ENCODE data around the gene SPATA13.
A peak's percentile ranks its signal among the peaks of the same experiment; 100 is the strongest.

Gene SPATA13

DNA sequence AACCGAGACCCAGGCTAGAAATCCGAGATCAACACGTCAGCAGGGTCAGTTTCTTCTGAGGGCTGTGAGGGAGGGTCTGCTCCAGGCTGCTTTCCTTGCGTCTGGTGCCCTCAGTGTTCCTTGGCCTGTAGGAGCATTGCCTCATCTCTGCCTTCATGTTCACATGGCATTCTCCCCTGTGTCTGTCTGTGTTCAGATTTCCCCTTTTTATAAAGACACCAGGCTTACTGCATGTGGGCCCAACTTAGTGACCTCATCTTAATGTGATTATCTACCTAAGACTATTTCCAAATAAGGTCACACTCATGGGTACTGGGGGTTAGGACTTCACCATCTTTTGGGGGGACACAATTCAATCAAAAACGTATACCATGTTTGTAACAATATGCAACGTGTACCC lies 91.6 kb downstream of the SPATA13 start:
- no peak for DNase-seq (ENCODE audit: low read depth, low spot score)

DNA sequence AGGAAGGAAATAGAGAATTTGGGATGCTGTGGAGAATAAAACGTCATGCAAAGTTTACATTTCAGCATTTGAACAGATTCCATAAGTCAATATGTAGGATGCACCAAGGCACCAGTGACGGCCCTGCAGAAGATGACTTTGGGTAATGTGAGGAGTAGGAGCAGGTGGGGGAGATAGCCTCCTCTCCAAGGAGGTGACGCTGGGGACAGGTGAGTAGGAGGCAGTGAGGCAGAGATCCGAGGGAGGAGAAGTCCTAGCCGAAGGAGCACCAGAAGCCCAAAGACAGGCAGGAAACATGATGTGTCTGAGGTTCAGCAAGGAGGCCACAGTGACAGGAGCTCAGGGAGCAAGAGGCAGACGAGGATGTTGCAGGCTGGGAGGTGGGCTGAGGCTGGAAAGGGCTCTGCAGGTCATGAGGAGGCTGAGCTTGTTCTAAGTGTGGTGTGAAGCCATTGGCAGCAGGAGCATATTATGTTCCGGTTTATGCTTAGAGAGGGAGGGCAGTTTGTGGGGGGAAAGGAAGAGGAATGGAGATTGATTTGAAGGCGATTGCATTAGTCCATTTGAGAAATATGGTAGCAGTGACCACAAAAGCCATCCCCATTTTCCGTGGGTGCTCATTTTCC lies 93.1 kb downstream of the SPATA13 start:
- no peak for DNase-seq (ENCODE audit: low read depth, low spot score)

DNA sequence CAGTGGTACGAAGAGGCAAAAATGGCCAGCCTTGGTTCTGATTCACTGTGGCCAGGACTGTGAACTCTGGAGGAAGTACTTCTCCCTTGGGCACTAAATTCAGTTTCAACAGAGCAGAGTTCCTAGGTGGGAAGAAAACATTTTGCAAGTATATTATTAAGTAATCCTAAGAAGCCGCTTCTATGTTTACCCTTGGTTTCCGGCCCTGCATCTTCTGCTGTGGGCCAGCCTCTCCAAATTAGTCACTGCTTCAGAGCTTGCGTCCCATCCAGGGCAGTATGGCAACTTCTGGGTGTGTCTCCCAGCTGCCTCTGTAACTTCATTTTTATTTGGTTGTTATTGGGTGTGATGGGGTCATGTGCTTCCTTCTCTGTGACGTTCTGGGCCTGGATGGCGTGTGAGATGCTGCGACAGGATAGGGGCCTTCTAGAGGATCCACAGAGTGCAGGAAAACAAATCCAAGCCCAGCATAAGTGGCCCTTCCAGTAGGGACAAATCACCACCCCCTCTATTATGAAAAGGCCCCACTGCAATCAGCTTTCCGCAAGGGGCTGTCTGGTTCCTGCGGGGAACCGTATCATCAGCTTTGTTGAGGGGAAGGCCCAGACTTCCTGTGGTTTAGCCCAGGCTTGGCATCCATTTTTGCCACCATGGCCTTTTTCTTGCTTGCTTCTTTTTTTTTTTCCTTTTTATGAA lies 93.8 kb downstream of the SPATA13 start:
- DNase-seq (ENCODE audit: low read depth, low spot score) = no peak

DNA sequence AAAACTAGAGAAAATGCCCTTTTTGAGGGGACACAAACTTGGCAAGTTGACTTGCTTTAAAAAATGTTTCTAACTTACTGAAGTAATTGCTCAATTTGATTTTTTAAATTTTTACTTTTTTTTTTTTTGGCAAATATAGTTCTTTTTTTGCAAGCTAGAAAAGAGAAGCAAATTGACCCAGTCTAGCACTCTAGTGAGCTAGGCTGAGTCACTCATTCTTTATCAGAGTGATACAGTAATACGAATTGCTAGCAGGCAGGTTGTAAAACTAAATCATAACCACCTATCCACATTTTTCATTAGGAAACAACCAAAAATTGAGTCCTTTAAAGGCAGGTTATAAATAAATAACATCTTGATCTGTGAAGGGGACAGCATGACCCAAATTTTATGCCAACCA lies 97.0 kb downstream of the SPATA13 start:
- DNase-seq (ENCODE audit: low read depth, low spot score) = no peak

DNA sequence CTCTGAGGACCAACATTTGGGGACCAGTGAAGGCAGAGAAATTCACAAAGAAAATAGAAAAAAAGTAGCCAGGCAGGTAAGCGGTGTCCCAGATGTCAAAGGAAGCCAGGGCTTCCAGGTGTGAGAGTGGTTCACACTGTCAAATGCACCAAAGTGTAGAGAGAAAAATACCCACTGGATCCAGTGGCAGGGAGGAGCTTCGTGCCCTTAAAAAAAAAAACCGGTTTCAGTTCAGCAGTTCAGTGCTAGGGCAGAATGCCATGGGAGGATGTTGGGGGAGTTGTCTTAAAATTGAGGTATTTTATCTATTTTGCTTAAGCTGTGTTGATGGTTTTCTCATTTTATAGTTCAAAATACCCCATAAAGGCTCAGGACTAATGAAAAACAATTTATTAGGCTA lies 101.0 kb downstream of the SPATA13 start:
- DNase-seq (ENCODE audit: low read depth, low spot score) = no peak

DNA sequence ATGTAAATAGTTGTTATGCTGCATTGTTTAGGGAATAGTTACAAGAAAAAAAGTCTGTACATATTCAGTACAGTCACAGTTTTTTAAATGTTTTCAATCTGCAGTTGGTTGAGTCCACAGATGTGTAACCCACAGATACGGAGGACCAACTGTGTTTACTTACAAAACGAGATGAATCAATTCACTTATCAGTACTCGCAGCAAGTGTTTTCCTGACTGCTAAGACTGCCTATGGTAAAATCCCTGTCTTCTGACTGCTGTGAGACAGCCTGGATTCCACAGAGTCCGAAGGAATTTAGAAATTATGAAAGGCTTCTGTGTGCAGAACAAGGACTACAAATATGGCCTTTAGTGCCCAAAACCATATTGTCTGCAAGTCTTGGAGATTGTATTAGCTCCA lies 103.1 kb downstream of the SPATA13 start:
- DNase-seq (ENCODE audit: low read depth, low spot score) = no peak

DNA sequence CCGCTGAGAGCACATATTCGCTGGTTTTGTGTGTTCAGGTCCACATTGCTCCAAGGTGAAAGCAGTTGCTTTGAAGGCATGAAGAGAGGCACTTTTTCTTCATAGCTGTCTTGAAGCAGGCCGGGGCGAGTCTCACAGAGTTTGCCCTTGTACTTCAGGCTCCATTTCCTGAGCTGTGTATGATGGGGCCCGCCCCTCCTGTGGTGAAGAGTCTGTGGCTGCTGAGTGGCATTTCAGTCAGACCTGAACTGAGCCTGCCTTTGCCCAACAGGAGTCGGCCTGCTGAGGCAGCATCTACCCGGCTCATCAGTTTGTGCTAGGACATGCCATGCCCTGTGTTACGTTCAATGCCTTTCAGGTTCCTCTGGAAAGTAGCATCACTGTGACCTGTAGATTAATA lies 104.5 kb downstream of the SPATA13 start:
- peak; percentile 35 for DNase-seq (ENCODE audit: low read depth, low spot score)

DNA sequence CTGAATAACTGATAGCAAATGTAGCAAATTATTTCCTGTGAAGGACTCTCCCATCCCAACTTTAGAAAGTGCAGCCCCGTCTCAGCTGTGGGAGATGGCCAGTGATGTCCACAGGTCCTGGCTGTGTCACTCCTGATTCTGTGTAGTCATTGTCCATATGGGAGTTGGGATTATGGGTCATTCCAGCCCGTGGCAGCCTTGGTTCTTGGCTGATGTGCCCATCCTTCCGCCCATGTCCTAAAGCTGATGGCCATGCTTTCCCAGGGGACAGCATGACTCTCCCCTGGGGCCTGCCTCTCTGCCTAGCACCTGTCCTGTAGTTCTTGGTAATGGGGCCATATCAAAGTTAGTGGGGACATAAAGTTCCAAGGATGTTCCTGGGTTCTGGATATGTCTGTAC lies 104.9 kb downstream of the SPATA13 start:
- DNase-seq (ENCODE audit: low read depth, low spot score) = no peak

DNA sequence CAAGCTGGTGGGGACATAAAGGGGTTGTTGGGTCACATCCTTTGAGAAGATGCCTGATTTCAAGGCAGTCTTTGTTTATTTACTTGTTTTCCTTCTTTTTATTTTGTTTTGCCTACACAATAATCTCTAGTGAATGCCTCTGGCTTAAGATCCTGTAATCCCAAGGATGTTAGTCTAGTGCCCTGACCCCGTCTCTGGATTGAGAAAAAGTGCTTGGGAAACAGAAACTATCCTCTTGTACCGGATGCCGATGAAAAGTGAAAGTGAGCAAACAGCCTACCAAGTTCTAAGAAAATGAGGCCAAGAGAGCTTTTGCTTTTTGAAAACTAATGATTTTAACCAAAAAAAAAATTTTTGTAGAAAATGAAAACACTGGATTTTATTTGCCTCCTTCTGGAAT lies 106.8 kb downstream of the SPATA13 start:
- no peak for DNase-seq (ENCODE audit: low read depth, low spot score)

DNA sequence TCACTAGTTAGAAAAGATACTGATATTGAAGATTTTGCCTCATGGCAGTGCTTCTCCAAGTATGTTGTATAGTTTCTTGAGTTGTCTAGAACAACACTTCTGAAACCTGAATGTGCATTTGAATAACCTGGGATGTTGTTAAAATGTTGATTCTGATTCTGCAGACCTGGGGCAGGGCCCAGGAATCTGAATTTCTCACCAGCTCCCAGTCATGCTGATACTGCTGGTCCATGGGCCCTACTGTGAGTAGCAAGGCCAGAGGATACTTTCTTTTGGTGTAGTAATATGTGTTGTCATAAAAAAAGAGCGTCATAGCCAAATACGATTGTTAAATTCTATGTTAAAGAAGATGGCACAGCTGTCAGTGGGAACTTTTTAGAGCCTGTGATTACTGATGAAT lies 107.3 kb downstream of the SPATA13 start:
- no peak for DNase-seq (ENCODE audit: low read depth, low spot score)

DNA sequence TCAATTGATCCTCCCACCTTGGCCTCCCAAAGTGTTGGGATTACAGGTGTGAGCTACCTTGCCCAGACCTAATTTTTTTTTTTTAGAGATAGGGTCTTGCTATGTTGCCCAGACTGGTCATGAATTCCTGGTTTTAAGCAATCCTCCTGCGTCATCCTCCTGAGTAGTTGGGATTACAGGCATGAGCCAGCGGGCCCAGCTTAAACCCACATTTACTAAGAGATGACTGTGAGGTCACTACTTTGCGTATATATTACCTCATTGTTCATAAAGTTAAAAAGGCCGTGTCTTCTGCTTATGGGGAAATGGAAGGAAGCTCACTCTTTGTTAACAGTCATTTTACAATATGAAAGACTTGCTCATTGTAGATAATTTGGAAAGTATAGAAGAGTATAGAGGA lies 109.3 kb downstream of the SPATA13 start:
- no peak for DNase-seq (ENCODE audit: low read depth, low spot score)

DNA sequence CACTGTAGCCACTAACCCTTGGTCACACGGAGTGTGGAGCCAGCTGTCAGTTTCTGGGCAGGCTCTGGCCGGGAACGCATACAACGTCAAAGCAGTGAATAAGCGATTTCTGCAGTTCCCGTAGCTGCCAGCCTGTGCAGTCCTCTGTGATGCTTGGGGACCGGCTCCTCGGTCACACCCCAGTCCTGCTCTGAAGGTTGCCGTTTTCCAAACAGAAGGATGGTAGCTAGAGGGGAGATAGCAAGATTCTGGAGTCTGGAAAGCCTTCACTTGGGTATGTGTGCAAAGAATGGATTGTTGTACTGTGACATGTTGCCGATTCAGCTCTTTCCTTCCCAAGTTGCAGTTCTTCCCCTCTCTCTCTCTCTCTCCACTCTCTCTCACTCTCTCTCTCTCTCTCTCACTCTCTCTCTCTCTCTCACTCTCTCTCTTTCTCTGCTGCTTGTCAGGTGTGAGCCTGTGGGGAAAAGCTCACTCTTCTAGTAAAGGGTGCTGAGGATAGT lies 110.2 kb downstream of the SPATA13 start:
- no peak for DNase-seq (ENCODE audit: low read depth, low spot score)

DNA sequence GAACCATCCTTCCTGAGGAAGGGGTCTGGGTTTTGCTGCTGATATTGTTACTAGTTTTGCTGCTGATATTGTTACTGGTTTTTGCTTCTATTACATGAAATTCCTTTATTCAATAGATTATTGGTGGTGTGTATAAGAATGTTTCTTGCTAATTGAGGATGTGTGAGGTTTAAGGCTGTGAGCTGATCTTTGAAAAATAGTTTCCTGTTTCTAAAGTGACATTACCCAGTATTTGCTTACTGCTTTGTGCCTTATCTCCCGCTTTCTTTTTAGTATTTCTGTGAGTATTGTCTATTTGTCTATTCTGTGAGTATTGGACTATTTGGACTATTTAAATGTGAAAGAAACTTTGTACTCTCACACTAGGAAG lies 110.7 kb downstream of the SPATA13 start:
- no peak for DNase-seq (ENCODE audit: low read depth, low spot score)

DNA sequence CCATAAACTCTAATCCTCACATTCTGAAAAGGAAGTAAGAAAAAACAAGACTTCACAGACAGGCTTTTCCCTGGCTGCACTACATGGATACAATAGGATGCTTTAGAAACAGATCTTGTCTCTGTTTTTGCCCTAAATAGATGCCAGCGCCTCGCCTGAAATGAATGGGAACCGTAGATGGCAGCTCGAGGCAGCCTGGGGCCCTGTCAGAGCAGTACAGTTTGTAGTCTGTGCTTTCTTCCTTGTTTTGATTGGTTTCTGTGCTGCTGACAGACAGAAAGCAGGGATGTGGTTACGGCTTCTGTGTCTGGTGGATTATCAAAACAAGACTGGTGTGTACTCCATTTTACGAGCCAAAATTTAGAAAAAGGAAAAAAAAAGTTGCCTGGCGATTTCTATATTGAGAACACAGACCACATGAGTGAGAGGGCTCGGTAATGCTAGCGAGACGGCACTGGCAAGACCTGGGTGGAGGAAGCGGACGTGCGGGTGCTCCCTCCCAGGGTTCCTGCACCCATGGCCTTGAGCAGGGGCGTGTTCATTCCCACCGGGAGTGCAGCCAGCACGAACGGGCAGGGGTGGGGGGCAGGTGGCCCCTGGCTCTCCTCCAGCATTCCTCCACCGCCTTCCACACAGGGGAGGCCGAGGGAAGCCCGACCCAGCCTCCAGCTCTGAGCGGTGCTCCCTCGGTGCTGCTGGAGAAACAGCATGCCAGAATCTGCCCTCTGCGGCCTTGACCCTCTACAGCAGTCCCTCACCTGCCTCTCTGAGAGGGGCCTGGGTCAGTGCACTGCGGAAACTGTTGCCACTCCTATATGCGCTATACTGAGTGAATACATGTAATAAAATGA lies 111.3 kb downstream of the SPATA13 start:
- no peak for DNase-seq (ENCODE audit: low read depth, low spot score)

DNA sequence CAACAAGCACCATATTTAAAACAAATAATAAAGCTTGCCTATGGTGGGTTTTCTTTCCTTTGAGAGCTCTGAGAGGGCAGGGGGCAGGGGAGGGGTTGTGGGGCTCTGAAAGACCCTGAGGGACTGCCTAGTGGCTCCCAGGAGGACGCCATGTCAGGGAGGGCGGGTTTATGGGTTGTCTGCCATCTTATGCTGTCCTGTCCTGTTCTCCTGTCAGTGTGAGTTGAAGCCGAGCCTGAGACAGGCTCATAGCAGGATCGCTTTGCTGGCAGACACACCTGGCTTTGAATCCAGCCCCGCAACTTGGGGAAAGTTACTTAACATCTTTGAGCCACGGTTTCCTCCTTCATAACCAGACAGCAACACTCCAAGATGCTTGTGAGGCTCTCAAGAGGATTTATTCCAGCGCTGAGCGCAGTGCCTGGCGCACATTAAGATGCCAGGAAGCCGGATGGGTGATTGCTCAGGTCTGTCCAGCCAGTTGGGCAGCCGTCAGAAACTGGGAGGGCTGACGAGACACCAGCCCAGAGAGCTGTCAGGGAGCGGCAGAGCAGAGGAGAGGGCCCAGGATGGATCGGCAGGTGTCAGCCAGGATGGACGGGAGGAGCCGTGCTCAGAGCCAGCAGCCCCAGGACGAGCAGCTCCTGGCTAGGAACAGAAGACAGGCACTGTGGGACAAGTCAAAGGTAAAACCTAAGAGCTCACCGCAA lies 112.1 kb downstream of the SPATA13 start:
- no peak for DNase-seq (ENCODE audit: low read depth, low spot score)

DNA sequence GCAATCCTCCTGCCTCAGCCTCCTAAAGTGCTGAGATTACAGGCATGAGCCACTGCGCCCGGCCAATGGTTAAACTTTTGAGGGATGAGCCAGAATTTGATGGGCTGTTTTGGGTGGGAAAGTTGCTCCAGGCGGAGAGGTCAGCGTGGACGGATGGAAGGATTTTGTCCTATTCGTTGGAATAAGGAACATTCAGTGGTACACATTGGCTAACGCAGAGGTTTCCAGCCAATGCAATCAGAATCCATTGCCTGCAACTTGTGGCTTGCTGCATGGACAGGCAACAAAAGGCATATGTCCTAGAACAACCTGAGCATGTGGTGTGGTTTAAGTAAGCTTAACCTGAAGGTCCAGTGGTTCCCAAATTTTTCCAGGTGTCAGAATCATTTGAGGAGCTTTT lies 113.4 kb downstream of the SPATA13 start:
- no peak for DNase-seq (ENCODE audit: low read depth, low spot score)

DNA sequence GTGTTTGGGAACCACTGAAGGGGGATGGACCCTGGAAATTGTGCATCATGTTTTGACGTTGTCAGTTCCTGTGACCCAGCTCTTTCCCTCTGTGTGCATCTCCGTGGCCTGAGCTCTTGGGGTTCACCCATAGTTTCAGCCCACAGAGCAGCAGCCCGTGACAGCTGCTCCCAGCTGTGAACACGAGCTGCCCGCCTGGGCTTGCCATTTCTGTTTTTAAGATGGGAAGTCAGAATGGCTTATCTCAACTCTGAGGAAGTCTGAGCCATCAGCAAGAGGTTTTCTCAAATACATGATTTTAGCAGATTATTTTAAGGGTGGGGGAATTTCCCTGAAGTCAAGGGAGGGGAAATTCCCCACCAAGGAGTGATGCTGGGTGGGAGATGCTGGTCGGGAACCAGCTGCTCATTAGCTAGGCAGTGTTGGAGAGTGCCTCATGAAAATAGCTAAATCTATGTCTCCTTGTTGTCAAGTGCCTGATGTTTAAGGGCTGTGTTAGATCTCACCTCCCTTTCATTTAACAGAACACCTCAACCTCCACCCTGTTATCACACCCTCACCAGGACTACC lies 114.0 kb downstream of the SPATA13 start:
- DNase-seq (ENCODE audit: low read depth, low spot score) = peak; percentile 29

DNA sequence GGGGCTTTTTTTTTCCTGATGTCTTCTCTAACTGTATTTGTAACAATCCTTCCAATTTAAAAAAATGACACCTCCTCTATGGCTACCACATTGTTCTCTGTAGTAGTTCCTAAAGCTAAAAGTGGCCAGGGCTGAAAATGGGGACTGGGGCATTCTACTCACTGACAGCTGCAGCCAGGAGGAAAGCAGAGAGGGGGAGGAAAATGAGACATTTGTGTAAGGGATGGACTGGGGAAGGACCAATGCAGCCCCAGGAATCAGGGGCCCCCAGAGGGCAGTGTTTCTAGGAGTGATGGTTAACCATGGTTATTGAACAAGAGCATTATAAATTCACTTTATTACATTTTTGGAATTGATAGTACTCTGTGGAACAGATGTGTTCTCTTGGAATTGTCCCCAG lies 114.5 kb downstream of the SPATA13 start:
- DNase-seq (ENCODE audit: low read depth, low spot score) = no peak

DNA sequence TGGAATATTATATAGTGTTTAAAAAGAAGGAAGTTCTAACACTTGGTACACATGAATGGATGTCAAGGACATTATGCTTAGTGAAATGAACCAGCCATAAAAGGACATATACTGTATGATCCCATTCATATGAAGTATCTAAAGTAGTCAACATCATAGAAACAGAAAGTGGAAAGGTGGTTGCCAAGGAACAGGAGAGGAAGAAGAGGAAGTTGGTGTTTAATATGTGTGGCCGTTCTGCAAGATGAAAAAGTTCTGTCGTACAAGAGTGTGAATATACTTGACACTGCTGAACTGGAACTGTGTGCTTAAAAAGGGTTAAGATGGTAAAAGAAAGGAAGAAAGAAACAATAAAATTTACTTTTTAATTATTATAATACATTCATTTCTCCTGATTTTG lies 115.8 kb downstream of the SPATA13 start:
- no peak for DNase-seq (ENCODE audit: low read depth, low spot score)

DNA sequence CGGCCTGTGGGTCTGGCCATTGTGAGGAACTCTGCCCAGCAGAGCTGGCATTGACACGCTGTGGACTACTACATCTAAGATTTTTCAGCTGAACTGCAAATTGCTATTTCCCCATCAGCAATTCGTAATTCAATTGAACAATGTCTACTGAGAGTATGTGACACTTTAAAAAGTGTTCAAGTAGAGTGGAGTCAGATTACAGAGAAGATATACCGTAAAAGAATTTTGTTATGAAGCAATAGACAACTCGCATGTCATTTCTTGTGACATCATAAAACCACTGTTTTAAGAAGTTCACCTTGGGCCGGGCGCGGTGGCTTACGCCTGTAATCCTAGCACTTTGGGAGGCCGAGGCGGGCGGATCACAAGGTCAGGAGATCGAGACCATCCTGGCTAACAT lies 116.3 kb downstream of the SPATA13 start:
- DNase-seq (ENCODE audit: low read depth, low spot score) = no peak

DNA sequence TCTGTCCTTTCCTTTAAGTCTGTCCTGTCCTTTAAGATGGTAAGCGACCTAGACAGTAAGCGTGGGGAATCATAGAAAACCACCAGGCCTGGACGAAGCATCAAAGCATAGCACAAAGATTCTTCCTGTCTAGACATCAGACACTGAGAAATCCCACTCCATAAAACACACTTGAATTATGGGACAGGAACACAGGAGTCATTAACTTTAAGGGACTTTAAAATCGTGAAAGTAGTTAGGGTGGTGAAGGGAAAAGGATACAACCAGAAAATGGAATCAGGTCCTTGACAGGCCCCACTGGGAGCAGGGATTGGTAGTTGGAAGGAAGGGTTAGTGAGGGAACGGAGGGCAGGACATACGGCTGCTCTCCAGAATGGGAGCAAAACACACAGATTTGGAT lies 117.2 kb downstream of the SPATA13 start:
- DNase-seq (ENCODE audit: low read depth, low spot score) = no peak
